PC-9 (cell line): Measurements from ENCODE around the gene EMP2. TPM values are rescaled to one million over a fixed set of nuclear protein-coding genes. Genes with fewer than 3 reads are reported as not detected.

ENCODE experiments used
- BruUV-seq: library from RNA; stranded (reverse); fragments of 400-500 nt; replicated peaks from 2 replicates; lab custom pipeline; 2021; lab: Mats Ljungman, UMichigan
- CTCF ChIA-PET: fragments of 300-600 bp; sonication (Branson Sonifier 250); formaldehyde crosslinking; loops from one replicate; lab custom pipeline; 2022; ENCODE audit warnings: antibody characterized with exemption; lab: Charles Lee
- POLR2A ChIA-PET: fragments of 300-600 bp; sonication (Branson Sonifier 250); formaldehyde crosslinking; loops from one replicate; lab custom pipeline; 2022; ENCODE audit warnings: antibody characterized with exemption; ENCODE audit not compliant: unreplicated experiment; lab: Charles Lee
- DNase-seq, 2 experiments: peaks; one replicate each; pipeline versions ENCODE4 v3.0.0 to v3.0.0-alpha.2; 2015 to 2022; ENCODE audit warnings: mixed read lengths in 1 of 2
- H2AFZ ChIP-seq: fragments of 200-600 bp; sonication (generic); 2 replicates; pipeline ENCODE4 v1.8.1; 2017; ENCODE audit warnings: antibody characterized with exemption
- H3F3A ChIP-seq: fragments of 200-600 bp; sonication (generic); 2 replicates; pipeline ENCODE4 v1.8.1; 2017; ENCODE audit warnings: antibody characterized with exemption, mild to moderate bottlenecking, low read depth; ENCODE audit not compliant: insufficient read depth
- H3K27ac ChIP-seq: fragments of 200-600 bp; sonication (generic); 2 replicates; pipeline ENCODE4 v1.6.1; 2016; ENCODE audit warnings: mixed run types
- H3K27me3 ChIP-seq: fragments of 200-600 bp; sonication (generic); 2 replicates; pipeline ENCODE4 v1.6.1; 2016; ENCODE audit warnings: low read depth, mixed run types; ENCODE audit not compliant: insufficient read depth
- H3K36me3 ChIP-seq: fragments of 200-600 bp; sonication (generic); 2 replicates; pipeline ENCODE4 v1.6.1; 2016; ENCODE audit warnings: low read depth, mixed run types
- H3K4me1 ChIP-seq: fragments of 200-600 bp; sonication (generic); replicated peaks from 2 replicates; pipeline ENCODE4 v1.6.1; 2016; ENCODE audit warnings: mixed run types; ENCODE audit not compliant: insufficient read depth
- H3K4me2 ChIP-seq: fragments of 200-600 bp; sonication (generic); 2 replicates; pipeline ENCODE4 v1.6.1; 2017; ENCODE audit warnings: mixed run types
- H3K4me3 ChIP-seq: fragments of 200-600 bp; sonication (generic); 2 replicates; pipeline ENCODE4 v1.6.1; 2016; ENCODE audit warnings: mixed run types
- H3K79me2 ChIP-seq: fragments of 200-600 bp; sonication (generic); 2 replicates; pipeline ENCODE4 v1.6.1; 2017; ENCODE audit warnings: low read depth, mixed run types
- H3K9me2 ChIP-seq: fragments of 200-600 bp; sonication (generic); 2 replicates; pipeline ENCODE4 v1.8.1; 2017; ENCODE audit warnings: mild to moderate bottlenecking; ENCODE audit not compliant: insufficient read depth
- H3K9me3 ChIP-seq: fragments of 200-600 bp; sonication (generic); 2 replicates; pipeline ENCODE4 v1.8.1; 2016; ENCODE audit warnings: low read depth; ENCODE audit not compliant: insufficient read depth
- H4K20me1 ChIP-seq: fragments of 200-600 bp; sonication (generic); 2 replicates; pipeline ENCODE4 v1.8.1; 2017; ENCODE audit not compliant: insufficient read depth
- CTCF ChIP-seq: fragments of 200-600 bp; sonication (generic); conservative IDR thresholded peaks from 2 replicates; pipeline ENCODE4 v1.6.1; 2017; ENCODE audit warnings: mixed run types, antibody characterized with exemption, mild to moderate bottlenecking, moderate library complexity
- EZH2 ChIP-seq: fragments of 200-600 bp; sonication (generic); IDR thresholded peaks from 2 replicates; pipeline ENCODE4 v1.8.0; 2017; ENCODE audit warnings: antibody characterized with exemption, low read depth
- intact Hi-C: fragments of 100-400 bp; cut with micrococcal nuclease; formaldehyde crosslinking; loops from one replicate; pipeline ENCODE4 v1.10.0; 2022; ENCODE audit not compliant: unreplicated experiment
- total RNA-seq: library from RNA; stranded (reverse); gene quantifications from 2 replicates; pipeline ENCODE4 v1.2.3, GENCODE V29; 2021

The EMP2 gene
- total RNA-seq, 1 experiment from 2014 or later: 137 TPM

- intact Hi-C loops: no loop called here
- CTCF ChIA-PET: no interaction called here
Observed at GRCh38 chr16:10571354-10571753, 9.0 kb downstream of the EMP2 start.

GRCh38 chr16:10569621-10570020 lies 10.8 kb downstream of the EMP2 start:
- Histone ChIP-seq H4K20me1 (no peaks in the 10 kb centered on the region; the same call in 1 of the 2 replicates), H3K4me1 (no peaks in the 10 kb centered on the region), H3K4me3 (no peak overlapping the region), H3K4me2 (no peak overlapping the region), H3K9me3 (no peaks in the 10 kb centered on the region), H3F3A (no peaks in the 10 kb centered on the region), H3K9me2 (no peaks in the 10 kb centered on the region), H3K27ac (no peak overlapping the region), H3K36me3 (no peaks in the 10 kb centered on the region), H3K79me2 (peaks cover 28% of the 10 kb centered on the region), H3K27me3 (no peaks in the 10 kb centered on the region), H2AFZ (no peak overlapping the region)
- DNase-seq: no peak
- ChIA-PET CTCF (no interaction called here), POLR2A (interaction anchor here (0.6 kb wide), 1 partner anchor 1603 kb away, joined by 8 read pairs; no protein-coding TSS in a partner anchor)
- no TSS peak for BruUV-seq
- intact Hi-C loops: no loop called here
- TF ChIP-seq CTCF (no peak), EZH2 (no peak)

More at GRCh38 chr16:10571354-10571753, 9.0 kb downstream of the EMP2 start:
- Histone ChIP-seq H3K4me2 (no peak overlapping the region), H3K9me3 (no peaks in the 10 kb centered on the region), H3F3A (no peaks in the 10 kb centered on the region), H3K9me2 (no peaks in the 10 kb centered on the region), H3K27me3 (no peaks in the 10 kb centered on the region), H3K36me3 (no peaks in the 10 kb centered on the region), H4K20me1 (no peaks in the 10 kb centered on the region; the same call in 1 of the 2 replicates), H3K79me2 (peaks cover 44% of the 10 kb centered on the region), H2AFZ (no peak overlapping the region), H3K27ac (no peak overlapping the region), H3K4me1 (peaks cover 5% of the 10 kb centered on the region; the same call in 1 of the 2 replicates), H3K4me3 (no peak overlapping the region)
- no peak for DNase-seq
- BruUV-seq: no TSS peak
- POLR2A ChIA-PET: interaction anchor here (0.5 kb wide), 1 partner anchor 80 kb away, joined by 6 read pairs; no protein-coding TSS in a partner anchor
- TF ChIP-seq EZH2: no peak
- no peak for TF ChIP-seq CTCF

- peaks cover 17% of the 10 kb centered on the region; the same call in 1 of the 2 replicates for H3K79me2 ChIP-seq
Observed at GRCh38 chr16:10566613-10567012, 13.8 kb downstream of the EMP2 start.

More at GRCh38 chr16:10566613-10567012, 13.8 kb downstream of the EMP2 start:
- intact Hi-C loops: no loop called here
- POLR2A ChIA-PET: no interaction called here
- no peaks in the 10 kb centered on the region for H3K9me2 ChIP-seq
- peaks cover 6% of the 10 kb centered on the region; the same call in 1 of the 2 replicates for H3F3A ChIP-seq
- H3K27me3 ChIP-seq: no peaks in the 10 kb centered on the region
- DNase-seq: no peak
- H4K20me1 ChIP-seq: no peaks in the 10 kb centered on the region
- no peak overlapping the region for H3K4me3 ChIP-seq
- H3K9me3 ChIP-seq: no peaks in the 10 kb centered on the region
- H3K4me2 ChIP-seq: no peak overlapping the region
- H3K36me3 ChIP-seq: no peaks in the 10 kb centered on the region
- CTCF ChIA-PET: interaction anchor here (0.7 to 0.8 kb wide), 2 partner anchors 13 to 392 kb away, joined by 3 read pairs; no protein-coding TSS in a partner anchor
- H3K27ac ChIP-seq: no peak overlapping the region
- H3K4me1 ChIP-seq: no peaks in the 10 kb centered on the region
- TF ChIP-seq CTCF: no peak
- no peak for TF ChIP-seq EZH2
- no TSS peak for BruUV-seq
- no peak overlapping the region for H2AFZ ChIP-seq
